ENCODE data around the gene SIK2. TPM values are rescaled to one million over a fixed set of nuclear protein-coding genes. Genes with fewer than 3 reads are reported as not detected.

The SIK2 gene
- total RNA-seq, 2 donors from 2014 or later = 9.4 to 9.9 TPM

- ATAC-seq (replicated peaks in 1 of 2) = no peak
- H3K27me3 Mint-ChIP-seq (ENCODE audit: low read depth) = no peaks in the 10 kb centered on the region
- H3K9me3 Mint-ChIP-seq = no peaks in the 10 kb centered on the region
- no peak overlapping the region for H3K4me3 Mint-ChIP-seq
- no peak overlapping the region for H3K27ac Mint-ChIP-seq
- no peak for DNase-seq
- no peaks in the 10 kb centered on the region for H3K4me1 Mint-ChIP-seq (ENCODE audit: low read depth)
- H3K36me3 Mint-ChIP-seq (ENCODE audit: insufficient read depth in 2 of 2) = peaks cover 3 to 9% of the 10 kb centered on the region in 2 donors
Observed at GRCh38 chr11:111737444-111738210, 135.4 kb downstream of the SIK2 start.

- H3K4me1 Mint-ChIP-seq (ENCODE audit: low read depth) = no peaks in the 10 kb centered on the region
- H3K36me3 Mint-ChIP-seq (ENCODE audit: insufficient read depth in 2 of 2) = peaks cover 3 to 11% of the 10 kb centered on the region in 2 donors
- no peak for DNase-seq
- H3K4me3 Mint-ChIP-seq = no peak overlapping the region
- peak overlapping the region; percentile 0 for H3K27ac Mint-ChIP-seq
- no peaks in the 10 kb centered on the region for H3K9me3 Mint-ChIP-seq
- ATAC-seq (replicated peaks in 1 of 2) = no peak
- no peaks in the 10 kb centered on the region for H3K27me3 Mint-ChIP-seq (ENCODE audit: low read depth)
Observed at GRCh38 chr11:111739299-111739698, 137.1 kb downstream of the SIK2 start.

- H3K9me3 Mint-ChIP-seq = no peaks in the 10 kb centered on the region
- no peak overlapping the region for H3K27ac Mint-ChIP-seq
Observed at GRCh38 chr11:111741751-111742150, 139.5 kb downstream of the SIK2 start.

GRCh38 chr11:111743700-111744099 lies 141.5 kb downstream of the SIK2 start:
- H3K4me3 Mint-ChIP-seq = no peak overlapping the region
- no peaks in the 10 kb centered on the region for H3K9me3 Mint-ChIP-seq
- no peak overlapping the region for H3K27ac Mint-ChIP-seq
- H3K27me3 Mint-ChIP-seq (ENCODE audit: low read depth) = no peaks in the 10 kb centered on the region
- DNase-seq (no peak), ATAC-seq (replicated peaks in 1 of 2) (no peak)
- H3K4me1 Mint-ChIP-seq (ENCODE audit: low read depth) = no peaks in the 10 kb centered on the region
- H3K36me3 Mint-ChIP-seq (ENCODE audit: insufficient read depth in 2 of 2) = peaks cover 10 to 29% of the 10 kb centered on the region in 2 donors

More at GRCh38 chr11:111741751-111742150, 139.5 kb downstream of the SIK2 start:
- Mint-ChIP-seq H3K36me3 (ENCODE audit: insufficient read depth in 2 of 2) (peaks cover 5 to 18% of the 10 kb centered on the region in 2 donors), H3K4me1 (ENCODE audit: low read depth) (no peaks in the 10 kb centered on the region), H3K4me3 (no peak overlapping the region), H3K27me3 (ENCODE audit: low read depth) (no peaks in the 10 kb centered on the region)
- no peak for DNase-seq
- ATAC-seq (replicated peaks in 1 of 2) = no peak

- Mint-ChIP-seq H3K9me3 (no peaks in the 10 kb centered on the region), H3K36me3 (ENCODE audit: insufficient read depth in 2 of 2) (peaks cover 10 to 31% of the 10 kb centered on the region in 2 donors), H3K4me3 (no peak overlapping the region), H3K4me1 (ENCODE audit: low read depth) (no peaks in the 10 kb centered on the region), H3K27ac (peak overlapping the region; percentile 49), H3K27me3 (ENCODE audit: low read depth) (no peaks in the 10 kb centered on the region)
- ATAC-seq (replicated peaks in 1 of 2) (no peak), DNase-seq (no peak)
Observed at GRCh38 chr11:111745719-111746504, 143.7 kb downstream of the SIK2 start.

GRCh38 chr11:111748035-111748804 lies 146.0 kb downstream of the SIK2 start:
- DNase-seq = no peak
- H3K27me3 Mint-ChIP-seq (ENCODE audit: low read depth) = no peaks in the 10 kb centered on the region
- no peaks in the 10 kb centered on the region for H3K9me3 Mint-ChIP-seq
- peaks cover 8 to 38% of the 10 kb centered on the region in 2 donors for H3K36me3 Mint-ChIP-seq (ENCODE audit: insufficient read depth in 2 of 2)
- no peak for ATAC-seq (replicated peaks in 1 of 2)
- H3K27ac Mint-ChIP-seq = no peak overlapping the region
- no peaks in the 10 kb centered on the region for H3K4me1 Mint-ChIP-seq (ENCODE audit: low read depth)
- H3K4me3 Mint-ChIP-seq = no peak overlapping the region

GRCh38 chr11:111749646-111750045 lies 147.4 kb downstream of the SIK2 start:
- no peaks in the 10 kb centered on the region for H3K9me3 Mint-ChIP-seq
- H3K27me3 Mint-ChIP-seq (ENCODE audit: low read depth) = no peaks in the 10 kb centered on the region
- no peak overlapping the region for H3K4me3 Mint-ChIP-seq
- ATAC-seq (replicated peaks in 1 of 2) (no peak), DNase-seq (no peak)
- H3K36me3 Mint-ChIP-seq (ENCODE audit: insufficient read depth in 2 of 2) = peaks cover 8 to 43% of the 10 kb centered on the region in 2 donors
- peak overlapping the region; percentile 54 for H3K27ac Mint-ChIP-seq
- H3K4me1 Mint-ChIP-seq (ENCODE audit: low read depth) = no peaks in the 10 kb centered on the region

GRCh38 chr11:111756097-111756496 lies 153.8 kb downstream of the SIK2 start:
- Mint-ChIP-seq H3K9me3 (no peaks in the 10 kb centered on the region), H3K27ac (no peak overlapping the region), H3K27me3 (ENCODE audit: low read depth) (no peaks in the 10 kb centered on the region), H3K4me3 (no peak overlapping the region), H3K36me3 (ENCODE audit: insufficient read depth in 2 of 2) (peaks cover 5 to 25% of the 10 kb centered on the region in 2 donors), H3K4me1 (ENCODE audit: low read depth) (no peaks in the 10 kb centered on the region)
- ATAC-seq (replicated peaks in 1 of 2) (no peak), DNase-seq (no peak)

- H3K9me3 Mint-ChIP-seq = no peaks in the 10 kb centered on the region
- H3K27me3 Mint-ChIP-seq (ENCODE audit: low read depth) = no peaks in the 10 kb centered on the region
- H3K36me3 Mint-ChIP-seq (ENCODE audit: insufficient read depth in 2 of 2) = peaks cover 11 to 27% of the 10 kb centered on the region in 2 donors
- H3K27ac Mint-ChIP-seq = no peak overlapping the region
- peaks cover 19% of the 10 kb centered on the region for H3K4me1 Mint-ChIP-seq (ENCODE audit: low read depth)
- ATAC-seq (replicated peaks in 1 of 2) (no peak), DNase-seq (no peak)
- H3K4me3 Mint-ChIP-seq = no peak overlapping the region
Observed at GRCh38 chr11:111759376-111759775, 157.1 kb downstream of the SIK2 start.

- DNase-seq = no peak
- H3K4me1 Mint-ChIP-seq (ENCODE audit: low read depth) = peaks cover 24% of the 10 kb centered on the region
- H3K9me3 Mint-ChIP-seq = no peaks in the 10 kb centered on the region
- no peaks in the 10 kb centered on the region for H3K27me3 Mint-ChIP-seq (ENCODE audit: low read depth)
- H3K27ac Mint-ChIP-seq = no peak overlapping the region
- peaks cover 11 to 27% of the 10 kb centered on the region in 2 donors for H3K36me3 Mint-ChIP-seq (ENCODE audit: insufficient read depth in 2 of 2)
- ATAC-seq (replicated peaks in 1 of 2) = no peak
- H3K4me3 Mint-ChIP-seq = no peak overlapping the region
Observed at GRCh38 chr11:111759778-111760407, 157.6 kb downstream of the SIK2 start.

- Mint-ChIP-seq H3K36me3 (ENCODE audit: insufficient read depth in 2 of 2) (peaks cover 16 to 31% of the 10 kb centered on the region in 2 donors), H3K4me3 (no peak overlapping the region), H3K9me3 (no peaks in the 10 kb centered on the region), H3K27me3 (ENCODE audit: low read depth) (no peaks in the 10 kb centered on the region), H3K27ac (no peak overlapping the region), H3K4me1 (ENCODE audit: low read depth) (peaks cover 29% of the 10 kb centered on the region)
- DNase-seq (no peak), ATAC-seq (replicated peaks in 1 of 2) (no peak)
Observed at GRCh38 chr11:111761036-111761435, 158.8 kb downstream of the SIK2 start.

- Mint-ChIP-seq H3K27ac (no peak overlapping the region), H3K4me1 (ENCODE audit: low read depth) (peaks cover 36% of the 10 kb centered on the region), H3K9me3 (no peaks in the 10 kb centered on the region), H3K27me3 (ENCODE audit: low read depth) (no peaks in the 10 kb centered on the region), H3K36me3 (ENCODE audit: insufficient read depth in 2 of 2) (peaks cover 17 to 33% of the 10 kb centered on the region in 2 donors), H3K4me3 (no peak overlapping the region)
- ATAC-seq (replicated peaks in 1 of 2) (no peak), DNase-seq (no peak)
Observed at GRCh38 chr11:111762526-111762925, 160.3 kb downstream of the SIK2 start.
